Peyer's patch (tissue), 4 donors: ENCODE data around the gene RHOJ.

Experiments used
- CTCF ChIP-seq, 6 experiments: fragments of 450-650 bp in 4 of 6; fragments of 200-600 bp in 2 of 6; sonication (generic) in 1 of 6; IDR thresholded peaks; one replicate each; pipeline ENCODE4 v1.5.1; 2017 to 2019; ENCODE audit warnings: antibody characterized with exemption in 6 of 6, mild to moderate bottlenecking in 3 of 6, moderate library complexity in 1 of 6
- POLR2A ChIP-seq, 2 donors: fragments of 450-650 bp; IDR thresholded peaks; one replicate each; pipeline ENCODE4 v1.5.1; 2017; ENCODE audit warnings: antibody characterized with exemption in 2 of 2, mild to moderate bottlenecking in 2 of 2, moderate library complexity in 2 of 2

GRCh38 chr14:63299351-63300110, 95.3 kb downstream of the RHOJ start:
- no peak for TF ChIP-seq CTCF (IDR thresholded peaks at IDR 0.05)
- no peak for TF ChIP-seq POLR2A (IDR thresholded peaks at IDR 0.05)
